ENCODE measurements around the gene SLC6A5.

Gene SLC6A5

GRCh38 chr11:20671856-20672546, 72.6 kb downstream of the SLC6A5 start:
- no peak for DNase-seq

- DNase-seq, result no peak
Measured at GRCh38 chr11:20672575-20672974, 73.2 kb downstream of the SLC6A5 start.

- DNase-seq, result no peak
Measured at GRCh38 chr11:20676658-20677057, 77.2 kb downstream of the SLC6A5 start.

- no peak for DNase-seq
Measured at GRCh38 chr11:20688761-20689160, 89.4 kb downstream of the SLC6A5 start.

- no peak for DNase-seq
Measured at GRCh38 chr11:20707876-20708275, 108.5 kb downstream of the SLC6A5 start.

Data from NCI-H1417 treated with DMSO at 0.1 percent for 48 hours (cell line).